HS-27A (cell line): ENCODE results near the gene BRD7.

Source experiments
- DNase-seq: peaks from one replicate; pipeline ENCODE4 v3.0.0-alpha.2; 2012; ENCODE audit warnings: low read depth, missing footprints

BRD7 gene

DNA sequence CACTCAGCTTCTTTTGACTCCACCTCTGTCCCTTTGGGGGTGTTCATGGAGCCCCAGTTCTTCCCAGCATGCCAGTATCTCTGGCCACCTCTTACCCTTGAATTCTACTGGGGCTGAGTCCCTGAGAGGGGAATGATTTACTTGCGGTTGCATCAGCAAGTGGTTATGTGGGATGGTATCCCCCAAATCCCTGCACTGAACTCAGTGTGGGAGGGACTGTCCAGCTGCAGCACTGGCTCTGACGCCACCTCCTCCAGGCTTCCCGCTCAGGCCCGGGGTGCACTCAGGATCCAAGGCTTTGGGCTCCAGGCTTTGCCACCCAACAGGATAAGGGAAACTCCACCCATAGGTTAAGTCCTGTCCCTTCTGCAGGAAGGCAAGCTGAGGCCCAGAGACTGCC is 21.1 kb upstream of the BRD7 start:
- no peak for DNase-seq

- no peak for DNase-seq
These were observed 19.7 kb upstream of the BRD7 start for GRCh38 chr16:50388496-50388895.

- no peak for DNase-seq
These were observed 18.0 kb upstream of the BRD7 start for GRCh38 chr16:50386774-50387173.

- no peak for DNase-seq
These were observed 17.4 kb upstream of the BRD7 start for GRCh38 chr16:50386139-50386538.

GRCh38 chr16:50384500-50385135 is 15.8 kb upstream of the BRD7 start:
- no peak for DNase-seq

DNA sequence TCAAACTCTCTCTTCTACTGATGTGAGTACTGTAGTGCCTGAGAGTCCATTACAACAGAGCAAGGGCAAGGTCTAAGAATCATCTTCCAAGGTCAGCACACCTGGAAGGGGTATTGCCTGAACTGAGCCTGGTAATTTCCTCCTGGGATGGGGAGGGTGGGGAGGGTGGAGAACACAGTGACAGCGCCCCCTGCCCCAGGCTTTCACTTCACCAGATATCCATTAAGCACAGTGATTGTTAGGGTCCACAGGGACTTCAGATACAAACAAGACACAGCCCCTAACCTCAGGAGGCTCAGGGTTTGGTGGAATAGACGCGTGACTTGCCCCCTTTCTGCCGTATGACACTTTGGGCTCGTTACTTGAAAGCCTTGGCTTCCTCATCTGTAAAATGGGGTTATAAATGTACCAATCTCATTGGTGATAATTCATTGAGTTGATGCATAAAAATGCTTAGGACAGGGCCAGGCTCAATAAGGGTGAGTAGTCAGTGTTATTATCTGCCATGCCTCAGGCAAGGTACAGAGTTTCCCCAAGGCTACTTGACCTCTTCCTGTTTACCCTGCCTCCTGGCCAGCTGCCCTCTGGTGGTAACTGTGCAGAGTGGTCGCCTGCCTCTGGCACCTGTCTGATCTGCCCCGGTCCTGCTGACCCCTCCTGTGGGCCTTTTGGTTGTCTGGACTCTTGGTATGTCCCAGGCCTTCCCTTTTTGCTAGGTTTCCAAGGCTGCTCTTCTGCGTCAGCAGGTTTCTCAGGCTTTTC is 13.1 kb upstream of the BRD7 start:
- no peak for DNase-seq

- no peak for DNase-seq
These were observed 9.6 kb upstream of the BRD7 start for GRCh38 chr16:50378417-50378816.

- no peak for DNase-seq
These were observed 8.2 kb upstream of the BRD7 start for GRCh38 chr16:50377001-50377400.

- no peak for DNase-seq
These were observed 5.0 kb upstream of the BRD7 start for GRCh38 chr16:50373780-50374179.

GRCh38 chr16:50373345-50373701 is 4.5 kb upstream of the BRD7 start:
- DNase-seq, result no peak

- DNase-seq, result no peak
These were observed 4.0 kb upstream of the BRD7 start for GRCh38 chr16:50372611-50373344.

DNA sequence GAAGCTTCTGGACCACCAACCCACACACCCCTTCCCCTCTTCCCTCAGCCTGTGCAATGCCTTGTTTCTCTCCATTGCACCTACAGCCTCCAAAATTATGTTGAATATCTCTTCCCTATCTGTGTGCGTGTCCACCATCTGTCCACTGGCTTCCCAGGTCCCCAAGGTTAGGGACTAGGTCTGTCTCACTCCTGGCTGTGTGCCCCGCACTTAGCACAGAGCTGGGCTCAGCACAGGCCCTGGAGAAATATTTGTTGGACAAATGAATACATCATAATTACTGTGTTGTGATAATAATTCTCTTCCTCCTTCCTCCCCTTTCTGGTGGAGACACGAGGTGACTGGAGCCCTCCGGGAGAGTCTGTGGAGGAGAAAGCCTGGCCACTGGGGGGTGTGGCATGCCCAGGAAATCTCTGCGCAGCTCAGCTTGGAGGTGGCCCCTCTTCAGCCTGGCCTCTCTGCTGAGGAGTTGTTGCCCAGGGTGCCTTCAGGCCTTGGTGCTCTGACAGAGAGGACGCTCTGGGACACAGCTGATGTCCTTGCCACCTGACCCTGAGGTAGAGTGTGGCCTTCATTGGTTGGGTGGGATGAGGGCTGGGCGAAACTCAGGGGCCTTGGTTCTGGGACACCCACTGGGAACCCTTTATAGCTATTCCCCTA is 3.3 kb upstream of the BRD7 start:
- no peak for DNase-seq

GRCh38 chr16:50371036-50371716 is 2.4 kb upstream of the BRD7 start:
- DNase-seq, result no peak

DNA sequence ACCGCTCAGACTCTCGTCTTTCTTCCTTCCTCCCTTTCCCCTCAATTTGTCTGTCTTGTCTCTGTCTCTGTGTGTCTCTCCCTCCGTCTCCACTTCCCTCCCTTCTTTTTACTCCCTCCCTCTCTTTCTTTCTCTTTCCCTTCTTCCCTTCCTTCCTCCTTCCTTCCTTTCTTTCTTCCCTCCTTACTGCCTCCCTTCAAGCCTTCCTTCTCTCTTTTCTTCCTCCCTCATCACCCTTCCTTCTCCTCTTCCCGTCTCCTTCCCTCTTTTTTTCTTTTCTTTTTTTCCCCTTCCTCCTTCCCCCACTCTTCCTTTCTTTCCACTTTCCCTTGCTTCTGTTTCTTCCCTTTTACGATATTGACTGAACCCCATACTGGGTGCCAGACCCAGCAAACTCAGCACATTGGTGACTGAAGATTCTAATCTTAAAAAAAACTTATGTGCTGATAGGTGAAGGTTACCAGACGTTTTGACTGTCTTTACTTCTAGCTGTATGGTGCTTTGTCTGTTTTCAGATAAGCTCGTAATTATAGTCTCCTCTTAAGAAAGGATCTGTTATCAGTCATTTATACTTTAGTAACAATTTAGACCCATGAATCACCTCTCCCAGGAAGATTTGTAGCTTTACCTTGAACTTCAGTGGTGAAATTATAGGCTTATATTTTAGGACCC is 481 bp upstream of the BRD7 start:
- no peak for DNase-seq

- DNase-seq, result no peak
These were observed 895 bp downstream of the BRD7 start for GRCh38 chr16:50367777-50368409.

GRCh38 chr16:50365791-50366575 is 2.8 kb downstream of the BRD7 start:
- DNase-seq, result no peak

DNA sequence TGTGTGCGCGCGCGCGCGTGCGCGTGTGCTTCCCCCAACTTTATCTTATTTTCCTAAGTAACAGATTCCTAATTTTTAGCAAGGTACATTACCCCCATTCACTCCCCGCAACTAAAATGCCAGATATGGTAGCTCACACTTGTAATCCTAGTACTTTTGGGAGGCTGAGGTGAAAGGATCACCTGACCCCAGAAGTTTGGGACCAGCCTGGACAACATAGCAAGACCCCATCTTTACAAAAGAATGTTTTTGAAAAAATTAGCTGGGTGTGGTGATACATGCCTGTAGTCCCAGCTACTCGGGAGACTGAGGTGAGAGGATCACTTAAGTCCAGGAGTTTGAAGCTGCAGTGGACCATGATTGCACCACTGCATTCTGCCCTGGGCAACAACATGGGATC is 5.1 kb downstream of the BRD7 start:
- DNase-seq, result no peak

GRCh38 chr16:50360779-50361178 is 8.0 kb downstream of the BRD7 start:
- DNase-seq, result no peak

DNA sequence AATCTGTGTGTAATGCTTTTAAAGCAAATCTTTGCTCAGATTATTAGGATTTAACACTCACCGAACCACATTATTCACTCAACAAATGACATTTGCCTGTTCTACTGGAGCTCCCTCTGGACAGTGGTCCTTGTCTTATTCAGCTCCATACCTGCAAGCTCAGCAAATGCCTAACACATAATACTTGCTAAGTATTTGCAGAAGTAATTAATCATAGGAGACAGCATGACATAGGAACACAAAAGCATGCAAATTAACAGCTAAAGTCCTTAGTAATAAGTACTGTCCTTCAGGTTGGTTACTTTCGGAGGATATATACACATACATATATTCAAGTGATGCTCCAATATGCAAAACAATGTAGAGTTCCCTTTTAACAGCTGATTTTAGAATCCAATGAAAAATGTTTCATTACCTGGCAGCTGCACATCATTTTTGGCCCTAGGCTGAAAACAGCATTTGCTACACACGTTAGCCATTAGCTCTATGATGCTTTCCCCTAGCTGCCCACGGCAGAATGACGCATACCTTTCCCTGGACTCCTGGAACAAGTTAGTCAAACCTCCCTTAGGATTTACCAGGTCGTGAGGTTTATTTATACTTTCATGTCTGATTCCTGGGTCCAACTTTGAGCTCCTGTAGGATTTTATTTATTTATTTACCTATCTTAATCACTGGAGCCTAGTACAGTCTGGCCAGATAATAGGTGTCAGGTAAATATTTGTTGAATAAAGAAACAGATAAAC is 8.6 kb downstream of the BRD7 start:
- DNase-seq, result no peak

- no peak for DNase-seq
These were observed 9.2 kb downstream of the BRD7 start for GRCh38 chr16:50359626-50360025.
